Measurements from ENCODE around the gene JAG2. TPM values are rescaled to one million over a fixed set of nuclear protein-coding genes. Genes with fewer than 3 reads are reported as not detected.

Gene JAG2
- total and polyA plus RNA-seq, 2 of the 4 experiments (the other 2 are of a cell fraction): 0.18 to 0.58 TPM

DNA sequence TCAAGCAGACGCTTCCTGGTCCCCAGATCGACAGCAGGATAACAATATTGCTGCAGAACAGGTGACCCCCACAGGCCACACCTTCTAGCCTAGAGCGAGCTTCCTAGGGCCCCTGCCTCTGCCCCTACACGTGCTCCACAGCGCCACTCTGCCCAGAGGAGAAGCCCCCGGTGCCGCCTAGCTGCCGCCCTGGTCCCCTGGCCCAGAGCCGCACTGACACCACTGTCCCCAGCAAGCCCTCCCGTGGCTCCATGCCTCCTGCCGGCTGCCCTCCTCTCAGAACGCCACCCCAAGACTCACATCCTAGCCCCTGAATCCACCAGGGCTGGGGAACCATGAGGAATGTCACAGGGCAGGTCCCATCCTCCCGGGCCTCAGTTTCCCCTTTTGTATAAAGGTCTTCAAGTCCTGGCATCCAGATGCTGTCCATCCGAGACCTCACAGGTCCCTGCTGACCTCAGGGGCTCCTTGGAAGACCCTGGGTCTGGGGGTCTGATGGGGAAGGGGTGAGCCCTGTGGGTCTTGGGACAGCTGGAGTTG is 31.0 kb downstream of the JAG2 start:
- no peak overlapping the region for H3K18ac ChIP-seq (ENCODE audit: low read depth, low read length)
- no peak for TF ChIP-seq POLR2A (IDR thresholded peaks at IDR 0.05; ENCODE audit: low read depth, low read length)
- TF ChIP-seq, protein P1, sequence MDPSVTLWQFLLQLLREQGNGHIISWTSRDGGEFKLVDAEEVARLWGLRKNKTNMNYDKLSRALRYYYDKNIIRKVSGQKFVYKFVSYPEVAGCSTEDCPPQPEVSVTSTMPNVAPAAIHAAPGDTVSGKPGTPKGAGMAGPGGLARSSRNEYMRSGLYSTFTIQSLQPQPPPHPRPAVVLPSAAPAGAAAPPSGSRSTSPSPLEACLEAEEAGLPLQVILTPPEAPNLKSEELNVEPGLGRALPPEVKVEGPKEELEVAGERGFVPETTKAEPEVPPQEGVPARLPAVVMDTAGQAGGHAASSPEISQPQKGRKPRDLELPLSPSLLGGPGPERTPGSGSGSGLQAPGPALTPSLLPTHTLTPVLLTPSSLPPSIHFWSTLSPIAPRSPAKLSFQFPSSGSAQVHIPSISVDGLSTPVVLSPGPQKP (IDR thresholded peaks at IDR 0.05; ENCODE audit: borderline replicate concordance, low read depth, low read length): no peak
- TF ChIP-seq SMC3 (IDR thresholded peaks at IDR 0.05; ENCODE audit: low read depth, low read length): no peak
- TF ChIP-seq RCOR1 (IDR thresholded peaks at IDR 0.05; ENCODE audit: insufficient replicate concordance, low read length): no peak
- TF ChIP-seq CHD1 (IDR thresholded peaks at IDR 0.05; ENCODE audit: low read depth, low read length): no peak
- TF ChIP-seq MAFK (IDR thresholded peaks at IDR 0.05; ENCODE audit: low read depth, low read length): no peak
- TF ChIP-seq RFX5 (IDR thresholded peaks at IDR 0.05; ENCODE audit: low read depth, low read length): no peak
- no peak for TF ChIP-seq NFE2L2 (IDR thresholded peaks at IDR 0.05; ENCODE audit: low read depth, low read length)
- TF ChIP-seq MXI1 (IDR thresholded peaks at IDR 0.05; ENCODE audit: borderline replicate concordance, low read depth, low read length): no peak
- no peak for TF ChIP-seq CEBPB (IDR thresholded peaks at IDR 0.05; ENCODE audit: low read depth, low read length)
- TF ChIP-seq, protein P2, sequence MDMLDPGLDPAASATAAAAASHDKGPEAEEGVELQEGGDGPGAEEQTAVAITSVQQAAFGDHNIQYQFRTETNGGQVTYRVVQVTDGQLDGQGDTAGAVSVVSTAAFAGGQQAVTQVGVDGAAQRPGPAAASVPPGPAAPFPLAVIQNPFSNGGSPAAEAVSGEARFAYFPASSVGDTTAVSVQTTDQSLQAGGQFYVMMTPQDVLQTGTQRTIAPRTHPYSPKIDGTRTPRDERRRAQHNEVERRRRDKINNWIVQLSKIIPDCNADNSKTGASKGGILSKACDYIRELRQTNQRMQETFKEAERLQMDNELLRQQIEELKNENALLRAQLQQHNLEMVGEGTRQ (IDR thresholded peaks at IDR 0.05; ENCODE audit: low read depth, low read length): no peak
- TF ChIP-seq BHLHE40 (IDR thresholded peaks at IDR 0.05; ENCODE audit: low read depth, low read length): no peak
- no peak for TF ChIP-seq FOS (IDR thresholded peaks at IDR 0.05; ENCODE audit: low read depth, low read length)
- TF ChIP-seq MAZ (IDR thresholded peaks at IDR 0.05; ENCODE audit: borderline replicate concordance, low read depth, low read length): no peak
- no peak for TF ChIP-seq RAD21 (IDR thresholded peaks at IDR 0.05; ENCODE audit: low read length)
- TF ChIP-seq, protein P3, sequence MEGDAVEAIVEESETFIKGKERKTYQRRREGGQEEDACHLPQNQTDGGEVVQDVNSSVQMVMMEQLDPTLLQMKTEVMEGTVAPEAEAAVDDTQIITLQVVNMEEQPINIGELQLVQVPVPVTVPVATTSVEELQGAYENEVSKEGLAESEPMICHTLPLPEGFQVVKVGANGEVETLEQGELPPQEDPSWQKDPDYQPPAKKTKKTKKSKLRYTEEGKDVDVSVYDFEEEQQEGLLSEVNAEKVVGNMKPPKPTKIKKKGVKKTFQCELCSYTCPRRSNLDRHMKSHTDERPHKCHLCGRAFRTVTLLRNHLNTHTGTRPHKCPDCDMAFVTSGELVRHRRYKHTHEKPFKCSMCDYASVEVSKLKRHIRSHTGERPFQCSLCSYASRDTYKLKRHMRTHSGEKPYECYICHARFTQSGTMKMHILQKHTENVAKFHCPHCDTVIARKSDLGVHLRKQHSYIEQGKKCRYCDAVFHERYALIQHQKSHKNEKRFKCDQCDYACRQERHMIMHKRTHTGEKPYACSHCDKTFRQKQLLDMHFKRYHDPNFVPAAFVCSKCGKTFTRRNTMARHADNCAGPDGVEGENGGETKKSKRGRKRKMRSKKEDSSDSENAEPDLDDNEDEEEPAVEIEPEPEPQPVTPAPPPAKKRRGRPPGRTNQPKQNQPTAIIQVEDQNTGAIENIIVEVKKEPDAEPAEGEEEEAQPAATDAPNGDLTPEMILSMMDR (conservative IDR thresholded peaks at IDR 0.05; ENCODE audit: low read depth, low read length): no peak
- no peaks in the 10 kb centered on the region for H4K20me1 ChIP-seq (ENCODE audit: insufficient read depth, low read length)
- no peak overlapping the region for H4K91ac ChIP-seq (ENCODE audit: insufficient read depth, low read depth, low read length)
- no peaks in the 10 kb centered on the region for H3K9me1 ChIP-seq (ENCODE audit: insufficient read depth, low read length)
- no peak overlapping the region for H4K8ac ChIP-seq (ENCODE audit: low read depth in 2 of 2, low read length in 2 of 2)
- H2BK20ac ChIP-seq (ENCODE audit: low read depth, low read length): no peak overlapping the region
- H3K4me3 ChIP-seq (ENCODE audit: insufficient read depth, low read depth, low read length): no peak overlapping the region
- no peak overlapping the region for H3K14ac ChIP-seq (replicated peaks; ENCODE audit: low read depth, low read length)
- no peak overlapping the region for H3K4ac ChIP-seq (ENCODE audit: low read depth, low read length)
- WGBS, 2 experiments (ENCODE audit: extremely low coverage in 2 of 2, insufficient read length in 1 of 2): 71% methylated on average over 12 of the region's 14 CpGs; no CpG with 5 or more reads in 1 of the 2 experiments
- H3K9me3 ChIP-seq (ENCODE audit: control insufficient read depth, insufficient read depth, low read length): peaks cover 14% of the 10 kb centered on the region
- no peaks in the 10 kb centered on the region for H3K79me1 ChIP-seq (ENCODE audit: low read depth in 1 of 2, low read length in 2 of 2)
- no peak overlapping the region for H2AFZ ChIP-seq (replicated peaks; ENCODE audit: low read length, poor library complexity)
- no TSS peak for BruUV-seq (replicated peaks)
- CTCF ChIA-PET: no interaction called here
- no peak overlapping the region for H3K23ac ChIP-seq (ENCODE audit: low read depth, low read length)
- in situ Hi-C loops (cut with MboI; ENCODE audit: low sequenced_read_pairs) (no loop called here), intact Hi-C loops (cut with micrococcal nuclease) (no loop called here), dilution Hi-C loops (cut with HindIII; ENCODE audit: low sequenced_read_pairs, unreplicated experiment) (no loop called here)
- H3K4me2 ChIP-seq (ENCODE audit: low read depth, low read length): no peak overlapping the region
- peaks cover 10% of the 10 kb centered on the region for H3K27me3 ChIP-seq (ENCODE audit: control insufficient read depth, insufficient read depth, low read length)
- no peak overlapping the region for H4K5ac ChIP-seq (ENCODE audit: low read depth, low read length)
- no peak for DNase-seq
- no peak overlapping the region for H2BK15ac ChIP-seq (ENCODE audit: low read depth, low read length)
- H2BK5ac ChIP-seq (ENCODE audit: low read depth, low read length, poor library complexity, severe bottlenecking): no peak overlapping the region
- H3K4me1 ChIP-seq (ENCODE audit: control insufficient read depth, insufficient read depth, low read length): no peaks in the 10 kb centered on the region
- no peak overlapping the region for H3K27ac ChIP-seq (ENCODE audit: insufficient read depth, low read length)
- no peak overlapping the region for H2AK5ac ChIP-seq (ENCODE audit: low read depth, low read length)
- no peak overlapping the region for H3K9ac ChIP-seq (ENCODE audit: low read depth, low read length)
- H2AK9ac ChIP-seq (replicated peaks; ENCODE audit: low read depth, low read length, poor library complexity): no peak overlapping the region
- no peak overlapping the region for H3K56ac ChIP-seq (ENCODE audit: extremely low read depth, insufficient read depth, low read length)
- no peaks in the 10 kb centered on the region for H3K36me3 ChIP-seq (ENCODE audit: control insufficient read depth, insufficient read depth, low read length)
- H2BK120ac ChIP-seq (ENCODE audit: low read depth, low read length): no peak overlapping the region
- ATAC-seq (ENCODE audit: low read depth): no peak
- POLR2A ChIA-PET (ENCODE audit: unreplicated experiment): no interaction called here

Data from IMR-90 (cell line).